Astrocyte (in vitro differentiated cells and primary cell): ENCODE measurements around the gene PICALM.

Experiments used
- EZH2 ChIP-seq: IDR thresholded peaks from 2 replicates; pipeline ENCODE4 v1.6.1; 2012; ENCODE audit warnings: mild to moderate bottlenecking, low read length, inconsistent platforms; ENCODE audit not compliant: insufficient read depth
- TF ChIP-seq, protein P1 (sequence below): IDR thresholded peaks from 2 replicates; pipeline ENCODE4 v1.5.1; 2011; ENCODE audit warnings: low read depth, mild to moderate bottlenecking, inconsistent platforms, low read length, moderate library complexity; ENCODE audit not compliant: insufficient read depth

DNA sequence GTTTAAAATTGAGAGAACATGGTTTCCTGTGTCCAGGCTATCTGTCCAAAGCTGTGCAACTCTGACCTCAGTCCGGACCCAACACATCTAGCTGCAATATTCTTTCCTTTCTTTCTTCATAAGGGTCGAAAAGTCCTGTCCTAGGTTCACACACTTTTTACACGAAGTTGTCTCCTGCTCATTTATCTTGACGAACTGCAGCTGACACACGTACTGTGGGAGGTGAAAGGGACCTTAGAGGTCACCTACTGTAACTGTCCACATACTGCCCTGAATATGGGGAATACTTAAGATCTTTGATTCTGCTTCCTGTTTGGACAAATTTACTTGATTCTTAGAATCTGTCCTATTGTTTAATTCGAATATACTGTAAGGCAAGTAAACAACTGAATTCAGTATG lies 107.8 kb downstream of the PICALM start:
- TF ChIP-seq, protein P1, sequence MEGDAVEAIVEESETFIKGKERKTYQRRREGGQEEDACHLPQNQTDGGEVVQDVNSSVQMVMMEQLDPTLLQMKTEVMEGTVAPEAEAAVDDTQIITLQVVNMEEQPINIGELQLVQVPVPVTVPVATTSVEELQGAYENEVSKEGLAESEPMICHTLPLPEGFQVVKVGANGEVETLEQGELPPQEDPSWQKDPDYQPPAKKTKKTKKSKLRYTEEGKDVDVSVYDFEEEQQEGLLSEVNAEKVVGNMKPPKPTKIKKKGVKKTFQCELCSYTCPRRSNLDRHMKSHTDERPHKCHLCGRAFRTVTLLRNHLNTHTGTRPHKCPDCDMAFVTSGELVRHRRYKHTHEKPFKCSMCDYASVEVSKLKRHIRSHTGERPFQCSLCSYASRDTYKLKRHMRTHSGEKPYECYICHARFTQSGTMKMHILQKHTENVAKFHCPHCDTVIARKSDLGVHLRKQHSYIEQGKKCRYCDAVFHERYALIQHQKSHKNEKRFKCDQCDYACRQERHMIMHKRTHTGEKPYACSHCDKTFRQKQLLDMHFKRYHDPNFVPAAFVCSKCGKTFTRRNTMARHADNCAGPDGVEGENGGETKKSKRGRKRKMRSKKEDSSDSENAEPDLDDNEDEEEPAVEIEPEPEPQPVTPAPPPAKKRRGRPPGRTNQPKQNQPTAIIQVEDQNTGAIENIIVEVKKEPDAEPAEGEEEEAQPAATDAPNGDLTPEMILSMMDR: no peak
- no peak for TF ChIP-seq EZH2
